ENCODE measurements around the gene RNF123. TPM values are rescaled to one million over a fixed set of nuclear protein-coding genes. Genes with fewer than 3 reads are reported as not detected.
A peak's percentile ranks its signal among the peaks of the same experiment; 100 is the strongest.
"Not testable (repeated sequence)": the region's sequence is repeated elsewhere in the genome, so short reads cannot be mapped to it uniquely, and the experiment has no call there.

The RNF123 gene
- total RNA-seq, 1 donor from 2014 or later, result 25.8 TPM

GRCh38 chr3:49686346-49686745 is 3.0 kb upstream of the RNF123 start:
- H3K36me3 ChIP-seq, result peaks cover 0 to 26% of the 10 kb centered on the region in 2 donors
- H3K9me3 ChIP-seq; H3K27ac ChIP-seq; intact Hi-C loops (cut with DNase I); H3K27me3 ChIP-seq; DNase-seq (ENCODE audit: extremely low spot score in 2 of 2): not testable (repeated sequence)
- peaks cover 43% of the 10 kb centered on the region for H3K4me1 ChIP-seq
- peak overlapping the region; percentile 37 to 38 for H3K4me3 ChIP-seq

- H3K9me3 ChIP-seq; DNase-seq (ENCODE audit: extremely low spot score in 2 of 2); H3K27me3 ChIP-seq; intact Hi-C loops (cut with DNase I); H3K27ac ChIP-seq: not testable (repeated sequence)
- H3K36me3 ChIP-seq, result peaks cover 0 to 20% of the 10 kb centered on the region in 2 donors
- H3K4me1 ChIP-seq, result peaks cover 49% of the 10 kb centered on the region
- peak overlapping the region; percentile 37 to 38 for H3K4me3 ChIP-seq
Measured at GRCh38 chr3:49686769-49687423, 2.5 kb upstream of the RNF123 start.

DNA sequence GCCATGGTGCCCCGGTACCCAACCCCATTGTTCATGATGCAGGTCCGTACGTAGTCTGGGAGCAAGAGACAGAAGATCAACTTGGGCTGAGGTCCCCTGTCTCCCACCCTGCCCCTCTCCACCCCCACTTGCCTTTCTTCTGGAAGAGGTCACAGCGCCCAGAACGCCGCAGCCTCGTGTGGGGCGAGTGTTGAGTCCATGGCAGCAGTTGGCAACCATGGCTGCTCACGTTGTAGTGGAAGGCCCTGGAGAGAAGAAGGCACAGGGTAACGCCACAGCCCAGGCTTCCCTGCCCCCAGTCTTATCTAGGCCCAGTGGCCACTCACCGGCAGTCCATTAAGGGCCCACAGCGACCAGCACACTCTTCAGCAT is 1.9 kb upstream of the RNF123 start:
- H3K27ac ChIP-seq; H3K9me3 ChIP-seq; intact Hi-C loops (cut with DNase I); H3K4me3 ChIP-seq; H3K27me3 ChIP-seq; DNase-seq (ENCODE audit: extremely low spot score in 2 of 2): not testable (repeated sequence)
- Histone ChIP-seq H3K4me1 (peaks cover 51% of the 10 kb centered on the region), H3K36me3 (peaks cover 0 to 15% of the 10 kb centered on the region in 2 donors)

DNA sequence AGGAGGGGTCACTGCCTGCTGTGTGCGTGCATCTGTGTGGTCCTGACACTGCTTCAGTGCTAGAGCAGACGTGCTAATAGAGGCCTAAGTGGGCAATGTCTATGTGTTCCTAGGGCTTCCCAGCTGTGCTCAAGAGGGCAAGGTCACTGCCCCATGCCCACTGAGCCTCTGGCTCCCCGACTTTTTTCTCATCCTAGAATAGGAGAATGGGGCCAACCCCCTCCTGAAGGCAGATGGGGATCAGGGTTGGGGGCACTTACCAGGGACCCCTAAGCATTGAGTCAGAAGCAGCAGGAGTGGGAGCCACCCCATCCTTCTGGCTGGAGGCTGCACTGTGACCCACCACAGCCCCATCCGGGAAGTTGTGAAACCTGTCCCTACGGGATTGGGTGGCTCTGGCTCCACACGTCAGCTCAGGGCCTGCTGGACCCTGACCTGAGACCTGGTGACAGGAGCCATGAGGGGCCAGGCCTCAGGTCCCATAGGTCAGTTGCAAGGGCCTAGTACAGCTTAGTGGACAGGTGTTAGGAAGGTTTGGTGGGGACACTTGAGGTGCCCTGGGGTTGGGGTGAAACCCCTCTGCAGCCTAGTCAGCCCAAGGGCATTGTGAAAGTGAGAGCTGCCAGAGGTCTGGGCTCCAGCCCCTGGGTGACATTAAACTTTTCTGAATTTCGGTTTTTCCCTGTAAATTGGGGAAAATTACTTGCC is 865 bp upstream of the RNF123 start:
- H3K36me3 ChIP-seq; H3K9me3 ChIP-seq; H3K27me3 ChIP-seq; DNase-seq (ENCODE audit: extremely low spot score in 2 of 2); intact Hi-C loops (cut with DNase I): not testable (repeated sequence)
- Histone ChIP-seq H3K4me1 (peaks cover 51% of the 10 kb centered on the region), H3K27ac (peak overlapping the region; percentile 83), H3K4me3 (peak overlapping the region; percentile 81 to 97)

DNA sequence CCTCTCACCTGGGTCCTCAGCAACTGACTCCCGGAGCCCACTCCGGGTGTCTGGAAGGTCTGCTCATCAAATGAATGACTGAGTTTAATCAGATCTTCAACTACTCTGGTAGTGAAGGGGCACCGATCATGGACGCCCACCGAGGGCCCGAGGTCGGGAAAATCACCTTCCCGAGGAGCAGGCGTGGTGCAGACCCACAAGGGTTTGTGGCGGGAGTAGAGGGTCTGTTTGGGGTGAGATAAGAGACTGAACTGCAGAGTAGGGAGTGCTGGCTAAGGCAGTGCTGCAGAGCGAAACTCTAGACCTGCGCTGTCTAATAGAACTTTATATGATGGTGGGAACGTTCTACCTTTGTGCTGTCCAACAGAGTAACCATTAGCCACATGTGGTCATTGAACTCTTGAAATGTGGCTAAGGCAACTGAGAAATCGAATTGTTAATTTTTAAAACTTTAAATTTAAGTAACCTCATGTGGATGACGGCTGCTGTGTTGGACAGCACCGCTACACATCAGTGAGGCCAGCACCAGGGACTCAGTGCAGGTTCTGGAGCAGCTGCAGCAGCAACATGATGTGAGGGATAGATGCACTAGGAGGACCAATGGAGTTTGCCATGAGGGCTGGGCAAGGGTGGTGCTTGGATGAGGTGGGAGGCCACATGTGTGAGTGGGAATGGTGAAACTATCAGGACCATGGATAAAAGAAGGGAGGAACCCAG is 709 bp downstream of the RNF123 start:
- Histone ChIP-seq H3K4me3 (peak overlapping the region; percentile 81 to 97), H3K27ac (peak overlapping the region; percentile 83), H3K4me1 (peaks cover 51% of the 10 kb centered on the region)
- DNase-seq (ENCODE audit: extremely low spot score in 2 of 2); H3K36me3 ChIP-seq; H3K9me3 ChIP-seq; H3K27me3 ChIP-seq; intact Hi-C loops (cut with DNase I): not testable (repeated sequence)

GRCh38 chr3:49690856-49691255 is 1.5 kb downstream of the RNF123 start:
- H3K4me3 ChIP-seq; H3K9me3 ChIP-seq; H3K27ac ChIP-seq; H3K27me3 ChIP-seq; H3K36me3 ChIP-seq; DNase-seq (ENCODE audit: extremely low spot score in 2 of 2); intact Hi-C loops (cut with DNase I): not testable (repeated sequence)
- peaks cover 51% of the 10 kb centered on the region for H3K4me1 ChIP-seq

DNA sequence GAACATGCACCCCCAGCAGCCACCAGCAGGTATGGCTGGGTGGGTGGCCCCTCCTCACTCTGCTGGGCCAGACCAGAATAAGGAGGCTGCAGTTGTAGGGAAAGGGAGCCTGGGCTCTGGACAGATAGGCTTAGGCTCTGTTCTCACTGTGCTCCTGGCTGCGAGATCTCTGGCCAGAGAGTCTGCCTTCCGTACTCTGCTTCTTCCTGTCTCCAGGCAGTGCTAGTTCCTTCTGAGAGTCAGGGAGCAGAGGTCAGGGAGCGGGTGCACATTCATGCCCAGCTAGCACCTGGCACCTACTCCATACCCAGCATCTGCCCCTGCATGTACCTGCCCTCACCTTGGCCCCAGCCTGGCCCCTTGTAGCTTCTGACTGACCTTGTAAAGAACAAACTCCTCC is 2.1 kb downstream of the RNF123 start:
- intact Hi-C loops (cut with DNase I); H3K27ac ChIP-seq; H3K36me3 ChIP-seq; H3K27me3 ChIP-seq; H3K9me3 ChIP-seq; DNase-seq (ENCODE audit: extremely low spot score in 2 of 2); H3K4me3 ChIP-seq: not testable (repeated sequence)
- H3K4me1 ChIP-seq, result peaks cover 46% of the 10 kb centered on the region

DNA sequence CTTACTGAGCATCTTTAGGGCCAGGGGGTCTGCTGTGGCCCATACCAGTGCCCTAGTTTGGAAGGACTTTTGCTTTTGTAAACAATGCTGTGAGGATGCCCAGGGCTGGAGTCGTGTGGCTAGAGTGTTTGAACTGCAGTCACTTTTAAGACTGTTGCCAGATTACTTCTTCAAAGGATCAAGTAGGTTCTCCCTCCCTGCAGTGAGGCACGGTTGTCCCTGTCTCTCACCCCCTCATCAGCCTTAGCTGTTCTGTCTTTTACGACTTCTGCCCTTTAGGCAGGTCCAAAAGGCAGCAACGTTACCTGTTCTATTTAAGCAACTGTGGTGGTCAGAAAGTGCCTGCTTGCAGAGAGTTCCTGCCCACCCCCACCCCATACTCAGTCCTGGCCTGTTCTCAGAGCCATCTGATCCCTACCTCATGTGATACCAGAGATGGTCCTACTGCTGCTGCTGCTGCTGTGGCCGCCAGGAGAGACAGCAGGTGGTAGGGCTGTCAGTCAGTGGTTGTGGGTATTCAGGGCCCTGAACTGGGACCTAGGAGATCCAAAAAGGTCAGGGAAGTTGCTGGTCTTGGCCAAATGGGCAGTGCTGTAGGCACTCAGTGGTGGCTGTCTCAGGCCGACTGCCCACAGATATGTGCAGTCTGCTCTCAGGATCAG is 5.2 kb downstream of the RNF123 start:
- intact Hi-C loops (cut with DNase I); H3K9me3 ChIP-seq; H3K27me3 ChIP-seq; DNase-seq (ENCODE audit: extremely low spot score in 2 of 2); H3K27ac ChIP-seq; H3K4me3 ChIP-seq: not testable (repeated sequence)
- Histone ChIP-seq H3K36me3 (peaks cover 0 to 18% of the 10 kb centered on the region in 2 donors), H3K4me1 (peaks cover 25% of the 10 kb centered on the region)

GRCh38 chr3:49695350-49696015 is 6.1 kb downstream of the RNF123 start:
- H3K9me3 ChIP-seq; H3K4me3 ChIP-seq; DNase-seq (ENCODE audit: extremely low spot score in 2 of 2); intact Hi-C loops (cut with DNase I); H3K27me3 ChIP-seq; H3K27ac ChIP-seq: not testable (repeated sequence)
- Histone ChIP-seq H3K36me3 (peaks cover 0 to 18% of the 10 kb centered on the region in 2 donors), H3K4me1 (peaks cover 16% of the 10 kb centered on the region)

All from vagina (tissue), 2 donors.